T-cell (primary cell): ENCODE measurements around the gene PSMD11. TPM values are rescaled to one million over a fixed set of nuclear protein-coding genes. Genes with fewer than 3 reads are reported as not detected.

ENCODE experiments used
- ATAC-seq, 4 experiments: fragments of 200-7000 bp in 3 of 4; fragments of 150-1000 bp in 1 of 4; cut with Tn5 transposase; replicated peaks in 1 of 4; 1 replicate in 3 of 4; 2 replicates in 1 of 4; pipeline ENCODE4 v1.10.0; 2021; ENCODE audit warnings: moderate library complexity in 3 of 4, mild to moderate bottlenecking in 2 of 4, moderate number of reproducible peaks in 1 of 4
- CTCF ChIA-PET, 2 donors: fragments of 300-600 bp; sonication (Branson Sonifier 250); formaldehyde crosslinking; loops; one replicate each; lab custom pipeline; 2022; ENCODE audit warnings: antibody characterized with exemption in 2 of 2; lab: Charles Lee
- POLR2A ChIA-PET, 2 donors: fragments of 300-600 bp; sonication (Branson Sonifier 250); formaldehyde crosslinking; loops; one replicate each; lab custom pipeline; 2022; ENCODE audit warnings: antibody characterized with exemption in 2 of 2; lab: Charles Lee
- DNase-seq, 35 experiments: peaks; one replicate each; pipeline versions ENCODE4 v3.0.0 to v3.0.0-alpha.2; 2013 to 2023
- H3K27ac ChIP-seq: one replicate; pipeline ENCODE4 v1.5.1; 2013; ENCODE audit warnings: low read length
- H3K27me3 ChIP-seq, 2 experiments: replicated peaks in 1 of 2; 1 replicate in 1 of 2; 2 replicates in 1 of 2; pipeline versions ENCODE4 v1.6.1 to v1.7.0; 2013; ENCODE audit warnings: low read length in 1 of 2, mixed read lengths in 1 of 2; ENCODE audit not compliant: control insufficient read depth in 2 of 2, insufficient read depth in 2 of 2; ENCODE audit errors: extremely low read depth in 1 of 2
- H3K36me3 ChIP-seq, 2 donors: 1 replicate in 1 of 2; 2 replicates in 1 of 2; pipeline versions ENCODE4 v1.6.1 to v1.7.0; 2013; ENCODE audit warnings: low read length in 1 of 2; ENCODE audit not compliant: control insufficient read depth in 2 of 2, insufficient read depth in 1 of 2; ENCODE audit errors: extremely low read depth in 1 of 2
- H3K4me1 ChIP-seq, 2 experiments: 1 replicate in 1 of 2; 2 replicates in 1 of 2; pipeline versions ENCODE4 v1.6.1 to v1.7.0; 2013; ENCODE audit warnings: low read length in 2 of 2, mixed read lengths in 1 of 2; ENCODE audit not compliant: insufficient read depth in 2 of 2, control insufficient read depth in 1 of 2; ENCODE audit errors: extremely low read depth in 1 of 2
- H3K4me3 ChIP-seq, 2 donors: 1 replicate in 1 of 2; 2 replicates in 1 of 2; pipeline versions ENCODE4 v1.5.1 to v1.7.0; 2013; ENCODE audit warnings: mild to moderate bottlenecking in 2 of 2, low read length in 1 of 2, moderate library complexity in 1 of 2; ENCODE audit not compliant: control insufficient read depth in 1 of 2; ENCODE audit errors: extremely low read depth in 1 of 2
- H3K9me3 ChIP-seq: 2 replicates; pipeline ENCODE4 v1.7.0; 2013
- H3K27ac Mint-ChIP-seq, 2 donors: one replicate each; pipeline ENCODE4 v1.8.0; 2020 to 2021; ENCODE audit warnings: mild to moderate bottlenecking in 2 of 2, mixed read lengths in 2 of 2
- H3K27me3 Mint-ChIP-seq, 2 donors: one replicate each; pipeline ENCODE4 v1.8.0; 2021 to 2022; ENCODE audit warnings: mixed read lengths in 2 of 2
- H3K36me3 Mint-ChIP-seq: one replicate; pipeline ENCODE4 v1.8.0; 2021; ENCODE audit warnings: mixed read lengths
- H3K4me1 Mint-ChIP-seq, 3 donors: one replicate each; pipeline ENCODE4 v1.8.0; 2020 to 2022; ENCODE audit warnings: mixed read lengths in 3 of 3, mild to moderate bottlenecking in 1 of 3
- H3K4me3 Mint-ChIP-seq, 3 donors: one replicate each; pipeline ENCODE4 v1.8.0; 2020 to 2022; ENCODE audit warnings: mild to moderate bottlenecking in 3 of 3, mixed read lengths in 3 of 3, moderate library complexity in 3 of 3
- H3K9me3 Mint-ChIP-seq, 3 donors: one replicate each; pipeline ENCODE4 v1.8.0; 2020 to 2022; ENCODE audit warnings: mixed read lengths in 3 of 3
- WGBS: methylation state at CpG from one replicate; pipeline ENCODE4 v1.1.5; 2013; ENCODE audit warnings: missing lambda C conversion rate; ENCODE audit not compliant: insufficient coverage; 5-methylcytosine and 5-hydroxymethylcytosine counted together
- total RNA-seq, 35 experiments: library from RNA in 6 of 35; stranded (reverse) in 6 of 35; fragments of 120-200 nt in 1 of 35; gene quantifications; one replicate each; pipeline versions ENCODE4 v1.2.1 to v1.2.4 and lab custom pipeline; 2013 to 2026

Gene PSMD11
- total RNA-seq, 5 donors from 2014 or later (not counting 1 experiment from before 2014, with no cell fraction given) = 56.3 to 72.8 (median 62.9) TPM

DNA sequence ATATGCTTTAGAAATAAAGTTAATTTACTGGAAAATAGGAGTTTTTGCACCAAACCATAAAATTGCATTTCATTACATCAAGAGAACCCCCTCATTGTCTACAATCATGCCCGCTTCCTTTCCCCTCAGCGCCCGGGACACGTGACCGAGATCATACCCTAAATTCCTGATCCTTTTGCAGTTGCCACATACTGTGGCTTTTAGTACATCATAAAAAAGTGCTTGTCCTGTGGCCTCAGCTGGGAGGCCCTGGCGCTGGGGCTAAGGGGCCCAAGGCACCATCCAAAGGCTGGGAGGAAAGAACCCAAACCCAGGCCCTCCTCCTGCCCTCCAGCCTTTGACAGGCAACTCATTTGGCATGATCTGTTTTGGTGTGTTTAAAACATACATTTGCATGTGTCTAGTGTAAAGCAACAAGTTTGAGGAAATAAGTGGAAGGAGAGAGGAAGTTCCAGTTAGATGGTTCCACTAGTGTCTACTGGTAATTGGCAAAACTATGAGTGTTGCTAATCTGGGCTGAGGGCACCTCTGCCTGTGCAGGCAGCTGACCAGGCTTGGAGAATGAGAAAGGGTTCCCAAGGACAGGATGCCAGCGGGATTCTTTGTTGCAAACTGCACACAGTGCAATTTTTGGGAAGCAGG, 48.5 kb downstream of the PSMD11 start:
- DNase-seq = no peak
- H3K36me3 ChIP-seq = peaks cover 5 to 13% of the 10 kb centered on the region in 2 donors
- ChIA-PET CTCF (interaction anchor here in 1 of 2 donors (1.0 kb wide), 1 partner anchor 49 kb away, joined by 3 read pairs; the partner anchor contains the start of gene PSMD11), POLR2A (interaction anchor here in 1 of 2 donors (0.6 to 1.1 kb wide), 2 partner anchors 32 to 70 kb away, joined by 3 read pairs; no protein-coding TSS in a partner anchor)
- Mint-ChIP-seq H3K27ac (peak overlapping the region; percentile 97 to 98), H3K4me3 (peak overlapping the region in 2 of 3 donors; percentile 26 to 87), H3K9me3 (no peaks in the 10 kb centered on the region), H3K36me3 (peaks cover 22% of the 10 kb centered on the region), H3K4me1 (peaks cover 71 to 77% (median 73%) of the 10 kb centered on the region in 3 donors), H3K27me3 (no peaks in the 10 kb centered on the region)
- 62% methylated on average over 6 of the region's 7 CpGs for WGBS
- no peak overlapping the region for H3K4me3 ChIP-seq
- peaks cover 26 to 88% of the 10 kb centered on the region in 2 experiments for H3K4me1 ChIP-seq
- ATAC-seq = no peak
- H3K27me3 ChIP-seq = no peaks in the 10 kb centered on the region
- peak overlapping the region; percentile 44 for H3K27ac ChIP-seq
- no peaks in the 10 kb centered on the region for H3K9me3 ChIP-seq

DNA sequence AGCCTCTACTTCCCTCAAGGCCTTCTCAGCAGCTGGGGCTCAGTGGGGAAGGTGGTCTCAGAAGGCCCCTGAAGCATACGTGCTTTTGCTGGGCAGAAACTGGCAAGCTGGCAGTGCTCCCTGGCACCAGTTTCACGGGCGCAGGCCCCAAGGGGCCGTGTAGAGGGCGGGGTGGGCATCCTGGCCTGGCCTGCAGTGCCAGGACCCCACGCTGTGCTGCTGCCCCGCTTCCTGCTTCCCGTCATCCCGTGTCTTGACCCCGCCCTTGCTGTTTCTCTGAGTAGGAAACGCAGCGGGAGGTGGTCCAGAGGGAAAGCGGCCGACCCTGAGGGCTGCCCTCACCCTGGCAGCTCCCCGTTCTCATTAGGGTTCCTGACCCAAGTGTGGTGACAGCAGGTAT, 49.3 kb downstream of the PSMD11 start:
- H3K4me3 ChIP-seq = no peak overlapping the region
- Mint-ChIP-seq H3K36me3 (peaks cover 14% of the 10 kb centered on the region), H3K4me1 (peaks cover 65 to 73% (median 66%) of the 10 kb centered on the region in 3 donors), H3K27me3 (no peaks in the 10 kb centered on the region), H3K27ac (peak overlapping the region; percentile 48 to 52), H3K4me3 (peak overlapping the region in 1 of 3 donors; percentile 87), H3K9me3 (no peaks in the 10 kb centered on the region)
- no peaks in the 10 kb centered on the region for H3K27me3 ChIP-seq
- WGBS = 92% methylated on average over 15 of the region's 15 CpGs
- peaks cover 24 to 80% of the 10 kb centered on the region in 2 experiments for H3K4me1 ChIP-seq
- peaks cover 5 to 9% of the 10 kb centered on the region in 2 donors for H3K36me3 ChIP-seq
- no peak for DNase-seq
- H3K27ac ChIP-seq = no peak overlapping the region
- ChIA-PET CTCF (no interaction called here), POLR2A (no interaction called here)
- no peaks in the 10 kb centered on the region for H3K9me3 ChIP-seq
- ATAC-seq = no peak

DNA sequence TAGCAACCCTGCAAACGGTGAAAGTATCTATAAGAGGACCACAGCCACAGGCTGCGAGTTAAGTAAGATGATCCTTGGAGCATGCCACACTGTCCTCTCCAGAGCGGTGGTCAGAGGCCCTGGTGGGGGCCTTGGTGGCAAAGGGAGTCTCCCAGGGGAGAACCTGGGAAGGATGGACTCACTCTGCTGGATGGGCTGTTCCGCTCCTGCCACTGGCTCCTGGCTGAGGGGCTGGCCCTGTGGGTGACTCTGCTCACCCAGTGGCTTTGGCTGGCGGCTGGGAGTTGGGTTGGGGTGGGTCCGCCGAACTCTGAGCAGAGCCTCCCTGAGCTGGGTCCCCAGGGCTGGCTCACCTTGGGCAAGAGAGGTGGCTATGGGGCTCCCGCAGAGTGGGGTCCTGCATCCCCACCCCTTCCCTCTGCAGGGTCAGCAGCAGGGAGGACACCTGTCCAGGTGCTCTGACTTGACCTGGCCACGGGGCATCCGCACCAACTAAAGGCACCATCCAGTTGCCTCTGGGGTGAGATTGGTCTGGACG, 49.7 kb downstream of the PSMD11 start:
- no peaks in the 10 kb centered on the region for H3K27me3 Mint-ChIP-seq

DNA sequence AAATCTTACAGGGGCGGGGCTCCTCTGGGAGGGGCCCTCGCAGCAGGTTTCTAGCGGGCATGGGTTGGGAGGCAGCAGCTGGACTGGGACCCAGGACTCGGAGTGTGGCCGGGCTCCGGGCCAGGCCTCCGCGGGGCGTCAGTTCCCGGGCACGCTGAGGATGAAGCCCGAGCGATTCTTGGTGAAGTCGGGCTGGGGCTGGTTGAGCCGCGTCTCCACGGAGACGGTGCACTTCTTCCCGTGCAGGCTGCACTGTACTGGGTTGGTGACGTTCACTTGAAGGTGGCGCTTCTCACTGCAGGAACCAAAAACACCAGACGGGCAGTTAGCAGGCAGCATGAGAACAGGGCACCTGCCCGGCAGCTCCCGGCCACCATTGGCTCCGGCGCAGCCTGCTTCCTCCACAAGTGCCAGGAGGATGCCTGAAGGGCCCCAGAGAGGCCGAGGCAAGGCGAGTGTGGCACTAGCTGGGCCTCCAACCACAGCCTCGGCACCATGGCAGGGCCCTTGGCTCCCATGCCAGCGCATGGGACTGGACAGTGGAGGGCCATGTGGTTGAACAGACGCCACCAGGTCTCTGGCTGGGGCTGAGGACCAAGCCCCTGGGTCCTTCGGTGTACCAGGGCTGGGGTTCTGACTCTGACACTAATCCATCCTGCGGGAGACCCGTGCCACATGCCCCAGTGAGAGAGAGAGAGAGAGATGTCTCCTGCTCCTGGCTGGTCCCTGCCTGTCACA, 50.5 kb downstream of the PSMD11 start:
- H3K9me3 ChIP-seq = no peaks in the 10 kb centered on the region
- ChIA-PET CTCF (no interaction called here), POLR2A (no interaction called here)
- DNase-seq (no peak), ATAC-seq (peak in 1 of 4 experiments; percentile 65)
- peaks cover 4% of the 10 kb centered on the region for H3K36me3 Mint-ChIP-seq
- peaks cover 53 to 60% (median 56%) of the 10 kb centered on the region in 3 donors for H3K4me1 Mint-ChIP-seq
- 94% methylated on average over 33 of the region's 34 CpGs for WGBS
- H3K27ac ChIP-seq = no peak overlapping the region
- peaks cover 5 to 6% of the 10 kb centered on the region in 2 donors for H3K36me3 ChIP-seq
- no peak overlapping the region for H3K4me3 ChIP-seq
- H3K27me3 Mint-ChIP-seq = no peaks in the 10 kb centered on the region
- no peak overlapping the region for H3K27ac Mint-ChIP-seq
- H3K4me3 Mint-ChIP-seq = peak overlapping the region in 1 of 3 donors; percentile 87
- peaks cover 24 to 68% of the 10 kb centered on the region in 2 experiments for H3K4me1 ChIP-seq
- no peaks in the 10 kb centered on the region for H3K27me3 ChIP-seq
- no peaks in the 10 kb centered on the region for H3K9me3 Mint-ChIP-seq

More for the DNA sequence above, 49.7 kb downstream of the PSMD11 start:
- ChIA-PET CTCF (no interaction called here), POLR2A (no interaction called here)
- DNase-seq (no peak), ATAC-seq (no peak)
- Histone ChIP-seq H3K36me3 (peaks cover 5 to 9% of the 10 kb centered on the region in 2 donors), H3K4me3 (no peak overlapping the region), H3K4me1 (peaks cover 24 to 75% of the 10 kb centered on the region in 2 experiments), H3K9me3 (no peaks in the 10 kb centered on the region), H3K27me3 (no peaks in the 10 kb centered on the region), H3K27ac (no peak overlapping the region)
- H3K9me3 Mint-ChIP-seq = no peaks in the 10 kb centered on the region
- peak overlapping the region in 1 of 3 donors; percentile 87 for H3K4me3 Mint-ChIP-seq
- peak overlapping the region; percentile 48 to 76 for H3K27ac Mint-ChIP-seq
- WGBS = 94% methylated on average over 10 of the region's 11 CpGs
- peaks cover 60 to 68% (median 63%) of the 10 kb centered on the region in 3 donors for H3K4me1 Mint-ChIP-seq
- peaks cover 12% of the 10 kb centered on the region for H3K36me3 Mint-ChIP-seq

DNA sequence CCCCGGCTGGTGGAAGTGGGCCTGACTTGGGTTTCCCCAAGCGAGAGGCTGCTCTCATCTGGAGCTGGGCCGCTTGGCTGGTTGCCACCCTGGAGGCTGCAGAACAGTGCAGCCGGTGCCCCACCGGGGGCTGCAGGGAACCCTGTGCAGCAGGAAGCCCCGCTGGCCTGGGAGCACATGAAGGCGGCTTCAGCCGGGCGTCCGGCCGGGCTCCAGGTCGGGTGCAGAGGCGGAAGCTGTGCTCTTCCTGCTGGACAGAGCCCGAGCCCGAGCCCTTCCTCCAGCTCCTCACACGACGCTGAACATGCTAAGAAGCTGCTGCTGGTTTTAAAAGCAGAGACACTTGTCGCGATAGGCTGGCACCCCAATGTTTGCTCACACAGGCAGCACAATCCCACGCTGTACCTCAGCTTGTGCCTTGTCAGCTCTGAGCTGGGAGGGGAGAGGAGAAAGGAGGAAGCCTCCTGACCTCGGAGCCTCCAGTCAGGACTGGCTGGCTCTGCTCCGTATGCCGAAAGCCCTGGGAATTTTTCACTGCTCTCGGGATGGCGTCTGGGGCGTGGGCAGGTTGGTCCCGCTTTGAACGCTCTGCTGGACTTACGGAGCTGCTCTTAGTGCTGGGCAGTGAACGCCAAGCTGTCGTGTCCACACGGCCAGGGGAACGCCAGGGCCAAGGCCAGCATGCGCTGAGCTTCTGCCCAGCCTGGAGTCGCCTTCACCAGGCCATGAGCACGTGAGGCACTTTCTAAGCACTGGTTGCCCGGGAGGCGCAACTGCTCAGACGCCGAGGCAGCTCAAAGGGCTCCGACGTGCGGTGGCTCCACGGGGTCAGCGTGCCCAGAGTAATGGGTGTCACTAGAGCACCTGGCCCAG, 51.3 kb downstream of the PSMD11 start:
- H3K27ac ChIP-seq = no peak overlapping the region
- Mint-ChIP-seq H3K9me3 (no peaks in the 10 kb centered on the region), H3K4me1 (peaks cover 45 to 53% (median 52%) of the 10 kb centered on the region in 3 donors), H3K27me3 (no peaks in the 10 kb centered on the region), H3K36me3 (no peaks in the 10 kb centered on the region), H3K4me3 (peak overlapping the region in 1 of 3 donors; percentile 87), H3K27ac (no peak overlapping the region)
- DNase-seq (peak in 8 of 35 experiments; percentile 26 to 54 (median 41)), ATAC-seq (peak in 3 of 4 experiments; percentile 18 to 77 (median 58))
- POLR2A ChIA-PET = interaction anchor here in 1 of 2 donors (0.6 kb wide), 1 partner anchor 53 kb away, joined by 3 read pairs; no protein-coding TSS in a partner anchor
- 83% methylated on average over 44 of the region's 45 CpGs for WGBS
- peaks cover 0 to 2% of the 10 kb centered on the region in 2 donors for H3K36me3 ChIP-seq
- H3K4me3 ChIP-seq = no peak overlapping the region
- H3K27me3 ChIP-seq = no peaks in the 10 kb centered on the region
- CTCF ChIA-PET = interaction anchor here in 1 of 2 donors (0.6 kb wide), 1 partner anchor 28 kb away, joined by 5 read pairs; no protein-coding TSS in a partner anchor
- H3K4me1 ChIP-seq = peaks cover 20 to 70% of the 10 kb centered on the region in 2 experiments
- H3K9me3 ChIP-seq = no peaks in the 10 kb centered on the region
